HG03066 (cell line): Measurements from ENCODE around the gene NOS1AP.

Experiments used
- ATAC-seq: cut with Tn5 transposase; IDR thresholded peaks from one replicate; pipeline ENCODE4 v1.9.1; 2021; ENCODE audit warnings: low read depth; ENCODE audit not compliant: unreplicated experiment

The NOS1AP gene

GRCh38 chr1:162210196-162210595 lies 140.7 kb downstream of the NOS1AP start:
- no peak for ATAC-seq

- no peak for ATAC-seq
Observed at GRCh38 chr1:162212713-162213112, 143.2 kb downstream of the NOS1AP start.

- no peak for ATAC-seq
Observed at GRCh38 chr1:162213281-162213912, 143.9 kb downstream of the NOS1AP start.

- ATAC-seq = no peak
Observed at GRCh38 chr1:162214202-162214601, 144.7 kb downstream of the NOS1AP start.

GRCh38 chr1:162215902-162216301 lies 146.4 kb downstream of the NOS1AP start:
- no peak for ATAC-seq

- no peak for ATAC-seq
Observed at GRCh38 chr1:162216604-162217003, 147.1 kb downstream of the NOS1AP start.

GRCh38 chr1:162217706-162218105 lies 148.2 kb downstream of the NOS1AP start:
- ATAC-seq = no peak

- ATAC-seq = no peak
Observed at GRCh38 chr1:162218546-162218945, 149.1 kb downstream of the NOS1AP start.

- no peak for ATAC-seq
Observed at GRCh38 chr1:162218975-162219374, 149.5 kb downstream of the NOS1AP start.

- ATAC-seq = no peak
Observed at GRCh38 chr1:162219461-162219860, 150.0 kb downstream of the NOS1AP start.

- no peak for ATAC-seq
Observed at GRCh38 chr1:162220009-162220539, 150.6 kb downstream of the NOS1AP start.

GRCh38 chr1:162222014-162222413 lies 152.5 kb downstream of the NOS1AP start:
- no peak for ATAC-seq

- no peak for ATAC-seq
Observed at GRCh38 chr1:162222730-162223129, 153.2 kb downstream of the NOS1AP start.

- ATAC-seq = no peak
Observed at GRCh38 chr1:162223488-162223887, 154.0 kb downstream of the NOS1AP start.

GRCh38 chr1:162224267-162224666 lies 154.8 kb downstream of the NOS1AP start:
- no peak for ATAC-seq

- no peak for ATAC-seq
Observed at GRCh38 chr1:162228586-162228985, 159.1 kb downstream of the NOS1AP start.

- ATAC-seq = no peak
Observed at GRCh38 chr1:162229549-162229948, 160.1 kb downstream of the NOS1AP start.

GRCh38 chr1:162230096-162230495 lies 160.6 kb downstream of the NOS1AP start:
- no peak for ATAC-seq

GRCh38 chr1:162230517-162230916 lies 161.0 kb downstream of the NOS1AP start:
- ATAC-seq = no peak

- no peak for ATAC-seq
Observed at GRCh38 chr1:162232034-162232711, 162.7 kb downstream of the NOS1AP start.

- no peak for ATAC-seq
Observed at GRCh38 chr1:162233066-162233465, 163.6 kb downstream of the NOS1AP start.

GRCh38 chr1:162233937-162234336 lies 164.4 kb downstream of the NOS1AP start:
- ATAC-seq = no peak
